Breast epithelium (tissue), 3 donors: ENCODE measurements around the gene FRMPD4.

Experiments
- POLR2A ChIP-seq: fragments of 450-650 bp; IDR thresholded peaks from one replicate; pipeline ENCODE4 v1.6.1; 2016; ENCODE audit warnings: antibody characterized with exemption, mild to moderate bottlenecking, moderate library complexity
- POLR2AphosphoS5 ChIP-seq, 3 donors: sonication (generic); formaldehyde crosslinking; IDR thresholded peaks; one replicate each; pipeline ENCODE4 v1.6.1; 2017; ENCODE audit warnings: antibody characterized with exemption in 3 of 3
- TF ChIP-seq, protein P1 (sequence below), 3 donors: fragments of 450-650 bp; IDR thresholded peaks; one replicate each; pipeline ENCODE4 v1.5.1; 2016 to 2017; ENCODE audit warnings: antibody characterized with exemption in 3 of 3, mild to moderate bottlenecking in 3 of 3, moderate library complexity in 3 of 3

DNA sequence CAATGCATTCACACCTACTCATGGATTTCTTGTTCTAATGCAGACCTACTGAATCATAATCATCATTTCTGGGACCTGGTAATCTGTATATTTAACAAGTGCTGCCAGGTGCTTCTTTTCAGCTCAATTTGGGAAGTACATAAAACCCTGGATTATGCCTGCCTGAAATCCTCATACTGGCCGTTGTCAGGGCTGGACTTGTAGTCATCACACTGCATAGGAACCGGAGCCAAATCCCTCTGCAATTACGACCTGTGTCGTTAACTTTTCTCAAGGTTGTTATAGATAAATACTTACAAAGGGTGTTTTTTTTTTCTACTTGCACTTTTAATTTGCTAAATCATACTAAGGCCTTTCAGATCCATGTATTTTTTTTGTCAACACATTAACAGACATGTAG is 358.1 kb downstream of the FRMPD4 start:
- TF ChIP-seq POLR2A = no peak
- TF ChIP-seq, protein P1, sequence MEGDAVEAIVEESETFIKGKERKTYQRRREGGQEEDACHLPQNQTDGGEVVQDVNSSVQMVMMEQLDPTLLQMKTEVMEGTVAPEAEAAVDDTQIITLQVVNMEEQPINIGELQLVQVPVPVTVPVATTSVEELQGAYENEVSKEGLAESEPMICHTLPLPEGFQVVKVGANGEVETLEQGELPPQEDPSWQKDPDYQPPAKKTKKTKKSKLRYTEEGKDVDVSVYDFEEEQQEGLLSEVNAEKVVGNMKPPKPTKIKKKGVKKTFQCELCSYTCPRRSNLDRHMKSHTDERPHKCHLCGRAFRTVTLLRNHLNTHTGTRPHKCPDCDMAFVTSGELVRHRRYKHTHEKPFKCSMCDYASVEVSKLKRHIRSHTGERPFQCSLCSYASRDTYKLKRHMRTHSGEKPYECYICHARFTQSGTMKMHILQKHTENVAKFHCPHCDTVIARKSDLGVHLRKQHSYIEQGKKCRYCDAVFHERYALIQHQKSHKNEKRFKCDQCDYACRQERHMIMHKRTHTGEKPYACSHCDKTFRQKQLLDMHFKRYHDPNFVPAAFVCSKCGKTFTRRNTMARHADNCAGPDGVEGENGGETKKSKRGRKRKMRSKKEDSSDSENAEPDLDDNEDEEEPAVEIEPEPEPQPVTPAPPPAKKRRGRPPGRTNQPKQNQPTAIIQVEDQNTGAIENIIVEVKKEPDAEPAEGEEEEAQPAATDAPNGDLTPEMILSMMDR (IDR thresholded peaks at IDR 0.05) = no peak
- TF ChIP-seq POLR2AphosphoS5 (IDR thresholded peaks at IDR 0.05) = no peak
